Body of pancreas (tissue), 4 donors: ENCODE data around the gene ARHGEF7.

ENCODE experiments used
- POLR2A ChIP-seq, 3 donors: fragments of 450-650 bp; IDR thresholded peaks; one replicate each; pipeline ENCODE4 v1.6.1; 2016; ENCODE audit warnings: antibody characterized with exemption in 3 of 3, mild to moderate bottlenecking in 2 of 3
- TF ChIP-seq, protein P1 (sequence below), 7 experiments: fragments of 450-650 bp in 4 of 7; fragments of 200-600 bp in 3 of 7; sonication (generic) in 3 of 7; IDR thresholded peaks; one replicate each; pipeline ENCODE4 v1.5.1; 2016 to 2019; ENCODE audit warnings: antibody characterized with exemption in 7 of 7

GRCh38 chr13:111177921-111178320 lies 62.8 kb downstream of the ARHGEF7 start:
- TF ChIP-seq, protein P1, sequence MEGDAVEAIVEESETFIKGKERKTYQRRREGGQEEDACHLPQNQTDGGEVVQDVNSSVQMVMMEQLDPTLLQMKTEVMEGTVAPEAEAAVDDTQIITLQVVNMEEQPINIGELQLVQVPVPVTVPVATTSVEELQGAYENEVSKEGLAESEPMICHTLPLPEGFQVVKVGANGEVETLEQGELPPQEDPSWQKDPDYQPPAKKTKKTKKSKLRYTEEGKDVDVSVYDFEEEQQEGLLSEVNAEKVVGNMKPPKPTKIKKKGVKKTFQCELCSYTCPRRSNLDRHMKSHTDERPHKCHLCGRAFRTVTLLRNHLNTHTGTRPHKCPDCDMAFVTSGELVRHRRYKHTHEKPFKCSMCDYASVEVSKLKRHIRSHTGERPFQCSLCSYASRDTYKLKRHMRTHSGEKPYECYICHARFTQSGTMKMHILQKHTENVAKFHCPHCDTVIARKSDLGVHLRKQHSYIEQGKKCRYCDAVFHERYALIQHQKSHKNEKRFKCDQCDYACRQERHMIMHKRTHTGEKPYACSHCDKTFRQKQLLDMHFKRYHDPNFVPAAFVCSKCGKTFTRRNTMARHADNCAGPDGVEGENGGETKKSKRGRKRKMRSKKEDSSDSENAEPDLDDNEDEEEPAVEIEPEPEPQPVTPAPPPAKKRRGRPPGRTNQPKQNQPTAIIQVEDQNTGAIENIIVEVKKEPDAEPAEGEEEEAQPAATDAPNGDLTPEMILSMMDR (IDR thresholded peaks at IDR 0.05) = no peak
- TF ChIP-seq POLR2A (IDR thresholded peaks at IDR 0.05) = no peak
